K562 (cell line): ENCODE data around the gene ZNF236. TPM values are rescaled to one million over a fixed set of nuclear protein-coding genes. Genes with fewer than 3 reads are reported as not detected.

Experiments
- ATAC-seq: fragments of 200-7000 bp; cut with Tn5 transposase; 3 replicates; pipeline ENCODE4 v1.9.1; 2020; ENCODE audit warnings: moderate library complexity
- BruUV-seq: library from RNA; stranded (reverse); fragments of 400-500 nt; replicated peaks from 2 replicates; lab custom pipeline; 2021; lab: Mats Ljungman, UMichigan
- CTCF ChIA-PET: fragments of 300-600 bp; formaldehyde crosslinking; extraction: SDS; loops from one replicate; lab custom pipeline; 2021; ENCODE audit warnings: low intra/inter-chr PET ratio; lab: Yijun Ruan, JAX
- POLR2A ChIA-PET: fragments of 300-600, 350-650 bp; sonication (Branson Sonifier 250); formaldehyde crosslinking; extraction: SDS; loops from one replicate; lab custom pipeline; 2021; ENCODE audit warnings: antibody characterized with exemption, inconsistent platforms; lab: Yijun Ruan, JAX
- DNase-seq, 4 experiments: peaks; one replicate each; pipeline versions ENCODE4 v3.0.0 to v3.0.0-alpha.2; 2011 to 2018; ENCODE audit warnings: low spot score in 3 of 4, mixed read lengths in 3 of 4; ENCODE audit errors: extremely low read depth in 1 of 4
- FAIRE-seq: peaks from 2 replicates; lab custom pipeline; 2011; peaks lifted over from hg19 to GRCh38; lab: Jason Lieb, UNC
- H2AFZ ChIP-seq: 2 replicates; pipeline ENCODE4 v1.6.0; 2011; ENCODE audit warnings: low read depth, low read length, control low read depth, inconsistent platforms
- H3K27ac ChIP-seq: fragments of 200-600 bp; 3 replicates; pipeline ENCODE4 v1.8.0; 2011; ENCODE audit warnings: low read depth, mild to moderate bottlenecking, control low read depth, inconsistent platforms, low read length, moderate library complexity, mixed read lengths; ENCODE audit errors: extremely low read depth
- H3K27me3 ChIP-seq, 2 experiments: fragments of 300-600 bp in 1 of 2; 2 replicates in 1 of 2; 3 replicates in 1 of 2; pipeline versions ENCODE4 v1.6.0 to v1.8.0; 2011; ENCODE audit warnings: inconsistent platforms in 2 of 2, low read length in 2 of 2, mild to moderate bottlenecking in 1 of 2, mixed read lengths in 1 of 2, moderate library complexity in 1 of 2; ENCODE audit not compliant: control insufficient read depth in 2 of 2, insufficient read depth in 2 of 2
- H3K36me3 ChIP-seq: fragments of 300-600 bp; 3 replicates; pipeline ENCODE4 v1.8.0; 2011; ENCODE audit warnings: mild to moderate bottlenecking, low read length, inconsistent platforms; ENCODE audit not compliant: control insufficient read depth, insufficient read depth
- H3K4me1 ChIP-seq, 2 experiments: fragments of 200-600 bp in 1 of 2; replicated peaks in 1 of 2; 2 replicates in 1 of 2; 3 replicates in 1 of 2; pipeline versions ENCODE4 v1.5.1 to v1.8.0; 2011; ENCODE audit warnings: inconsistent platforms in 2 of 2, low read length in 2 of 2, mild to moderate bottlenecking in 1 of 2, mixed read lengths in 1 of 2, moderate library complexity in 1 of 2; ENCODE audit not compliant: control insufficient read depth in 2 of 2, insufficient read depth in 2 of 2
- H3K4me2 ChIP-seq: 2 replicates; pipeline ENCODE4 v1.6.1; 2011; ENCODE audit warnings: low read length, control low read depth, inconsistent platforms, mixed read lengths; ENCODE audit not compliant: insufficient read depth
- H3K4me3 ChIP-seq: fragments of 200-600 bp; sonication (generic), shearing (Covaris generic); 2 replicates; pipeline ENCODE4 v1.5.1; 2016; ENCODE audit warnings: control low read depth, inconsistent platforms
- H3K79me2 ChIP-seq: fragments of 200-600 bp; 3 replicates; pipeline ENCODE4 v1.8.0; 2011; ENCODE audit warnings: low read length, inconsistent platforms; ENCODE audit not compliant: control insufficient read depth, insufficient read depth
- H3K9ac ChIP-seq, 2 experiments: 2 replicates each; pipeline versions ENCODE4 v1.6.0 to v1.6.1; 2011; ENCODE audit warnings: low read depth in 2 of 2, low read length in 2 of 2, control low read depth in 1 of 2, inconsistent platforms in 1 of 2, mild to moderate bottlenecking in 1 of 2, mixed read lengths in 1 of 2; ENCODE audit not compliant: insufficient read depth in 1 of 2
- H3K9me1 ChIP-seq: one replicate; pipeline ENCODE4 v1.6.0; 2011; ENCODE audit warnings: inconsistent platforms, mild to moderate bottlenecking, low read length, moderate library complexity; ENCODE audit not compliant: control insufficient read depth, insufficient read depth
- H3K9me3 ChIP-seq: replicated peaks from 2 replicates; pipeline ENCODE4 v1.5.1; 2011; ENCODE audit warnings: low read depth, low read length, inconsistent platforms; ENCODE audit not compliant: control insufficient read depth, insufficient read depth
- H4K20me1 ChIP-seq: replicated peaks from 2 replicates; pipeline ENCODE4 v1.6.1; 2011; ENCODE audit warnings: low read length, inconsistent platforms, mixed read lengths; ENCODE audit not compliant: control insufficient read depth, insufficient read depth
- AFF1 ChIP-seq, 2 experiments: fragments of 450-650 bp; IDR thresholded peaks; 2 replicates each; pipeline ENCODE4 v1.6.1; 2018; ENCODE audit warnings: mild to moderate bottlenecking in 2 of 2, low read depth in 1 of 2; ENCODE audit not compliant: partially characterized antibody in 2 of 2
- EGR1 ChIP-seq: fragments of 450-650 bp; conservative IDR thresholded peaks from 2 replicates; pipeline ENCODE4 v1.6.1; 2017; ENCODE audit warnings: mild to moderate bottlenecking
- NR2F6 ChIP-seq: fragments of 450-650 bp; formaldehyde crosslinking; IDR thresholded peaks from 2 replicates; pipeline ENCODE4 v1.4.0; 2020; ENCODE audit warnings: mild to moderate bottlenecking
- OTX1 ChIP-seq: fragments of 450-650 bp; formaldehyde crosslinking; IDR thresholded peaks from 2 replicates; pipeline ENCODE4 v1.4.0; 2022; ENCODE audit warnings: mild to moderate bottlenecking
- POLR3G ChIP-seq: IDR thresholded peaks from 2 replicates; pipeline ENCODE4 v1.6.1; 2011; ENCODE audit not compliant: insufficient read length, insufficient replicate concordance; ENCODE audit errors: extremely low read depth
- RAD51 ChIP-seq: fragments of 450-650 bp; IDR thresholded peaks from 2 replicates; pipeline ENCODE4 v1.7.1; 2016; ENCODE audit warnings: low read depth, mild to moderate bottlenecking, borderline replicate concordance
- SIX5 ChIP-seq, 2 experiments: IDR thresholded peaks; 2 replicates each; pipeline ENCODE4 v1.6.1; 2011; ENCODE audit warnings: low read length in 2 of 2, borderline replicate concordance in 1 of 2, low read depth in 1 of 2, mild to moderate bottlenecking in 1 of 2, moderate library complexity in 1 of 2; ENCODE audit not compliant: insufficient read depth in 1 of 2
- SREBF1 ChIP-seq: fragments of 150-350 bp; IDR thresholded peaks from 2 replicates; pipeline ENCODE4 v1.6.1; 2014; ENCODE audit warnings: antibody characterized with exemption, low read depth, low read length, borderline replicate concordance
- ZNF518B ChIP-seq: fragments of 250-450 bp; sonication (Bioruptor Pico); IDR thresholded peaks from 2 replicates; pipeline ENCODE4 v1.5.0; 2021; ENCODE audit warnings: mild to moderate bottlenecking, moderate library complexity
- WGBS: fragments of 100-300 bp; shearing (Covaris generic); methylation state at CpG from one replicate; pipeline ENCODE4 v1.1.6; 2016; ENCODE audit warnings: low coverage, mixed read lengths; ENCODE audit not compliant: insufficient coverage; ENCODE audit errors: missing lambda C conversion rate; 5-methylcytosine and 5-hydroxymethylcytosine counted together
- in situ Hi-C: fragments of 300-500 bp; cut with MboI; formaldehyde crosslinking; loops from 4 replicates; pipeline ENCODE4 v1.15.0; 2018; ENCODE audit warnings: inconsistent platforms, mixed read lengths
- intact Hi-C: fragments of 100-400 bp; cut with micrococcal nuclease; formaldehyde crosslinking; loops from 2 replicates; pipeline ENCODE4 v1.14.2; 2022
- polyA plus RNA-seq, 8 experiments: library from polyadenylated mRNA; depleted of rRNA in 4 of 8; stranded (reverse) in 5 of 8; unstranded in 3 of 8; fragments of >200 nt; fragmentation: Nextera tagmentation in 2 of 8; fragmentation: Illumina TruSeq in 1 of 8; extraction: Ambion mirVana in 2 of 8; extraction: Trizol in 1 of 8; gene quantifications; 2 replicates each; pipeline versions ENCODE4 v1.2.1 to v1.2.3, GENCODE V29; 2011 to 2014; ENCODE audit warnings: inconsistent platforms in 1 of 8, missing spikeins in 1 of 8
- total RNA-seq, 7 experiments: library from RNA; depleted of rRNA in 6 of 7; stranded (reverse); fragments of >200 nt in 6 of 7; fragmentation: Illumina TruSeq in 2 of 7; extraction: Trizol in 2 of 7; gene quantifications; 2 replicates each; pipeline versions ENCODE4 v1.2.1 to v1.2.3, GENCODE V29; 2011 to 2021; ENCODE audit warnings: low replicate concordance in 1 of 7

Gene ZNF236
- total and polyA plus RNA-seq, 9 of the 15 experiments (the other 6 are each of a cell fraction or from before 2014, with no cell fraction given), result 0.35 to 8.7 (median 3.4) TPM

- intact Hi-C loops, result no loop called here
- CTCF ChIA-PET, result no interaction called here
- TF ChIP-seq AFF1 (IDR thresholded peaks at IDR 0.05; ENCODE audit: low read depth in 1 of 2, partially characterized antibody in 2 of 2) (no peak), POLR3G (no peak), ZNF518B (CRISPR knock-in tag) (no peak), NR2F6 (CRISPR knock-in tag) (no peak), SREBF1 (no peak), SIX5 (IDR thresholded peaks at IDR 0.05; ENCODE audit: borderline replicate concordance in 1 of 2, insufficient read depth in 1 of 2, low read depth in 1 of 2, low read length in 2 of 2) (no peak), RAD51 (no peak), EGR1 (no peak), OTX1 (CRISPR knock-in tag) (no peak)
- DNase-seq, result no peak
- no peak for FAIRE-seq
- Histone ChIP-seq H3K36me3 (peaks cover 33% of the 10 kb centered on the region; the same call in 2 of the 3 replicates), H3K79me2 (no peaks in the 10 kb centered on the region), H3K4me1 (no peaks in the 10 kb centered on the region), H3K27me3 (no peaks in the 10 kb centered on the region), H3K4me2 (no peak overlapping the region), H3K27ac (no peak overlapping the region), H3K4me3 (no peak overlapping the region), H2AFZ (no peak overlapping the region), H3K9me3 (no peaks in the 10 kb centered on the region; the same call in 1 of the 2 replicates), H3K9me1 (no peaks in the 10 kb centered on the region), H3K9ac (no peak overlapping the region), H4K20me1 (no peaks in the 10 kb centered on the region)
- POLR2A ChIA-PET, result interaction anchor here (0.6 kb wide), 1 partner anchor 10 kb away, joined by 3 read pairs; no protein-coding TSS in a partner anchor
- in situ Hi-C loops, result no loop called here
- ATAC-seq, result no peak
- 98% methylated on average over 4 of the region's 5 CpGs for WGBS
- BruUV-seq, result no TSS peak
Observed at GRCh38 chr18:76892832-76893231, 70.5 kb downstream of the ZNF236 start.
